ENCODE results near the gene ABHD14A. TPM values are rescaled to one million over a fixed set of nuclear protein-coding genes. Genes with fewer than 3 reads are reported as not detected.

ABHD14A gene
- total RNA-seq, 2 donors from 2014 or later, result 6.6 to 8.9 TPM

DNA sequence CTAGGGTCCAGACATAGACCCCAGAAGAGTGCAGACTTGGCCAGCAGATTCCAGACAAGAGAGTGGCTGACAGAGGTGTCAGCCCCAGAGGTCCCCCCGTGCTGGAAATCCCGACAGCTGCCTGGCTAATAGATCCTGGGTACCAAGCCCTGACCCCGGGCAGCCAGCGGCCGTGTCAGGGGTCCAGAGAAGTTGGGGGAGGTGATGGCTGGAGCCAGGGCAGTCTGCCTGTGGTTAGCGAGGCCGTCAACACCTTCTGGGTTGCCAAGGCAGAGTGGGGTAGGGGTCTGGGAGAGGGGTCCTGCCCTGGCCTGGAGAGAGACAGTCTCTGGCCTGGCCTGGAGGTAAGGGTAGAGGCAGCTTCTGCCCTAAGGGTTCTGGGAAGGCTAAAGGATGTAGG lies 45.9 kb downstream of the ABHD14A start:
- Mint-ChIP-seq H3K4me1 (ENCODE audit: low read depth) (no peaks in the 10 kb centered on the region), H3K4me3 (no peak overlapping the region), H3K27me3 (ENCODE audit: low read depth) (no peaks in the 10 kb centered on the region), H3K9me3 (no peaks in the 10 kb centered on the region), H3K27ac (no peak overlapping the region), H3K36me3 (ENCODE audit: insufficient read depth in 2 of 2) (no peaks in the 10 kb centered on the region)
- DNase-seq, result no peak
- no peak for ATAC-seq (replicated peaks in 1 of 2)

DNA sequence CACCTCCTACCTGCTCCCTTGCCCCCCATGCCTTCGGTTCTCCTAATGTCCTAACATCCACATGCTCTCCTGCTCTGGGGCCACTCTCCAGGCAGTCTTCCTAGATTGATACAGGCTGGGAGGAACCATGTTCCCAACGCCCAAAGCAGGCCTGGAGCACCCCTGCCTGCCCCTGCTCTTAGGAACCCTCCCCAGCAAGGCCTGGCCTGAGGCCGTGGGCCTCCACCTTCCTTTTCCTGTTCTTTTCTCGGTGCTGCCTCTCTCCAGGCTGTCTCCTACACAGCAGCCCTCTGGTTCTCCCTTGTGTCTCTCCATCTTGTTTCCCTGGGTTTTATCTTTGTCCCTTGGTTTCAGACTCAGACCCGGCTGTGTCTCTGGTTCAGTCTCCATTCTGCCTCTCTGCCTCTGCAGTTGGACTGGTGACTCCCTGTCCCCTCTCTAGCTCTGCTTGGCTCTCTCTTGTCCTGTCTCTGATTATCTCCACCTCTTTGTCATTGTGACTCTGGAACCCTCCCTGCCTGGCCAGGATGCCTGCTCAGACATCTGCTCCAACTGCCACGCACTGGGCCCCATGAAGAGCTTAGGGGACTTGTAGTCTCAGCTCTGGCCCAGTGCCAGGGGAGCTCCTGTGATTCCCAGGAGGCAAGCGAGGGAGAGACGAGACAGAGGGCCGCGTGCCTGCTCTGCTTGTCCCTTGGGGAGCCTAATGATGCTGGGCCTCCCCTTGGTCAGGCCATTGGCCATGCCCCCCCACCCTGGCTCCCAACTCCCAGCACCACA lies 46.8 kb downstream of the ABHD14A start:
- Mint-ChIP-seq H3K27ac (no peak overlapping the region), H3K9me3 (no peaks in the 10 kb centered on the region), H3K36me3 (ENCODE audit: insufficient read depth in 2 of 2) (no peaks in the 10 kb centered on the region), H3K27me3 (ENCODE audit: low read depth) (no peaks in the 10 kb centered on the region), H3K4me1 (ENCODE audit: low read depth) (no peaks in the 10 kb centered on the region), H3K4me3 (no peak overlapping the region)
- ATAC-seq (replicated peaks in 1 of 2) (no peak), DNase-seq (no peak)

DNA sequence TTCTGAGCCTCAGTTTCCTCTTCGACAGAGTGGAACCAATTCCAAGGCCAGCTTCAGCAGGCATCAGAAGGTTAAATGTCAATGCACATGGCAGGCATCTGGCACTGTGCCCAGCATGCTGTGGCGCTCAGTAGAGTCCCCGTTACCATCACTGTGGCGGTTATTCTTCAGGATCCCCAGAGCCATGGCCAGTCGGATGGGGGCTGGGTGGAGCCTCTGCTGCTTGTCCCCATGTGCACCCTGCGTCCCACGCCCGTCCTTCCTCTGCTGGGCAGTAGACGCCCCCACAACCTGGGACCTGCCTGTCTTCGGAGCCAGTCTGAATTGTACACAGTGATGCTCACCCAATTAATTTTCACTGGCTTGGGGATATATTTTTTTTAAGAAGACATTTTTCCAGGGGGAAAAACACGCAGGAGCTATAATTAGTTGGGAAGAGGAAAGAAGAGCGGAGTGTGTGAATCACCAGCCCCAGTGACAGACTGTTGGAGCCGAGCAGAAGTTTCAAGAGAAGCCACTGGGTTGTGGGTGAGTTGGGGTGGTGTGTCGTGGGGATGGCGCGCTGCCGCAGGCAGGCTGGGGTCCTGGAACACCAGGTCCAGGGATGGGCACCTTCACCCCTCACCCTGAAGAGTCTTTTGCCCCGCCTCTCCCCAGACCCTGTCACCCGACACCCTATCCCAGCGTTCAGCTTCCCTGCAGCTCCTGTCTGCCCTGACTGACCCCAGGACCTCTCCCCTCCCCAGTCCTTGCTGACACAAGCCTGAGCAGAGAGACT lies 47.6 kb downstream of the ABHD14A start:
- Mint-ChIP-seq H3K36me3 (ENCODE audit: insufficient read depth in 2 of 2) (no peaks in the 10 kb centered on the region), H3K4me3 (no peak overlapping the region), H3K9me3 (no peaks in the 10 kb centered on the region), H3K27ac (no peak overlapping the region), H3K4me1 (ENCODE audit: low read depth) (no peaks in the 10 kb centered on the region), H3K27me3 (ENCODE audit: low read depth) (no peaks in the 10 kb centered on the region)
- ATAC-seq (replicated peaks in 1 of 2) (no peak), DNase-seq (no peak)

DNA sequence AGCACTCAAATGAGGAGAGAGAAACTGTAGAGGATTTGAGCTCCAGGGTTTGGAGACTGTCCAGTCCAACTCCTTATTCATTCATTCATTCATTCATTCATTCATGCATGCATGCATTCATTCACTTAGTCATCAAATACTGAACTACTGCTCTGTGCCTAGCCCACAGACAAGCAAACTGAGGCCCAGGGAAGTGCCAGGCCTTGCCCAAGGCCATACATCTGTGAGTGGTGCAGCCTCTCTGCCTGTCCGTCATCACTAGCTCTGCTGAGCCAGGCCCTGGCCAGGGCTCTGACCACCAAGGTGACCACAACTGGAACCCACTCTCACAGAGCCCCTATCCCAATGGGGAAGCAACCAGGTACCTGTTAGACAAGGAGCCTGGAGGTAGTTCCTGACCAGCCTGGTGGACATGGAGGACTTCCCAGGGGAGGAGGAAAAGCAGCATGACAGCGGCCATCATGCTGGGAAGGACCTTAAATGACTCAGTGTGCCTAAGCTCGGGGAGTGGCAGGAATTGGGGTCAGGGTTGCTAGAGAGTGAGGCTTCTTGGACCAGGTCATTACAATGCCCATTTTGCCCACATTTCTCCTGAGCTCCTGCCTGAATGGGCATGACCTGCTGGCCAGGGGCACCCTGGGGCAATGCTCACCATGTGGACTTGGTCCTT lies 48.4 kb downstream of the ABHD14A start:
- DNase-seq, result no peak
- ATAC-seq (replicated peaks in 1 of 2), result no peak
- H3K36me3 Mint-ChIP-seq (ENCODE audit: insufficient read depth in 2 of 2), result no peaks in the 10 kb centered on the region
- H3K9me3 Mint-ChIP-seq, result no peaks in the 10 kb centered on the region
- no peaks in the 10 kb centered on the region for H3K4me1 Mint-ChIP-seq (ENCODE audit: low read depth)
- H3K27ac Mint-ChIP-seq, result no peak overlapping the region
- H3K27me3 Mint-ChIP-seq (ENCODE audit: low read depth), result no peaks in the 10 kb centered on the region
- no peak overlapping the region for H3K4me3 Mint-ChIP-seq

DNA sequence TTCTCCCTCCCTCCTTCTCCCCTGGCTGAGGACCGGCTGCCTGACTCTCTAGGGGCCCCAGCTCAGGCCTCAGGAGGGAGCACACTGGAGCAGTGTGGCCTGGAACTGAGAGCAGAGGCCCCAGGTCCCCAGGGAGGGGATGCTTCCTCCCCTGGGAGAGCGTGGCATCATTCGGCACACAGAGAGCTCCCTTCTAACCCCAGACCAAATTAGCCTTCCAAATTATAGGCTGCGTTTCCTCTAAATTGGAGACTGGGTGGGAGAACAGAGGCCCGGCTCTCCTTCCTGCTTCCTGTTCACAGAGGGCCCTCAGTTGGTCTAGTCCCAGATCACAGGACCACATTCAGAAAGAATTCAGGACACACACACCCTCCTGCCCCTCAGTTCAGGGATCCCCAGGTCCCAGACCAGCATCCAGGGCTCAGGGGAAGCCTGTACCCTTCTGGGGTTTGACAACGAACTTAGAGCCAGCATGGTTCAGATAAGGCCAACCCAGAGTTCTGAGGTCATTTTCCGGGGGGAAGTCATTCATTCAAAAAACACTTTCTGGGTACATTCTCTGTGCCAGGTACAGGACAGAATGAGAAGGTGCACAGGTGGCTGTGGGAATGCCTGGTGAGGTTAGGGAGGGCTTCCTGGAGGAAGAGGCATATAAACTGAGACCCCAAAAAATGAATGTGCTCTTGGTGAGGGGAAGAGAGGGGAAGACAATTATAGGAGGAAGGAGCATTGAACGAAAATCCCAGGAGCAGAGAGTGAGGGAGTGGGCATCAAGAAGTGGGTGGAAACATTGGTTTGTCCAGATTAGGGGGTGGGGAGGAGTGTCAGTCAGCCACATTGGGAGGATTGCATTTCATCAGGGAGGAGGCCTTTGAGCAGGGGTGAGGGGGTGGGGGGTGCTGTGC lies 49.2 kb downstream of the ABHD14A start:
- DNase-seq (no peak), ATAC-seq (replicated peaks in 1 of 2) (no peak)
- H3K4me1 Mint-ChIP-seq (ENCODE audit: low read depth), result no peaks in the 10 kb centered on the region
- no peaks in the 10 kb centered on the region for H3K9me3 Mint-ChIP-seq
- no peak overlapping the region for H3K4me3 Mint-ChIP-seq
- H3K36me3 Mint-ChIP-seq (ENCODE audit: insufficient read depth in 2 of 2), result no peaks in the 10 kb centered on the region
- H3K27ac Mint-ChIP-seq, result no peak overlapping the region
- no peaks in the 10 kb centered on the region for H3K27me3 Mint-ChIP-seq (ENCODE audit: low read depth)

DNA sequence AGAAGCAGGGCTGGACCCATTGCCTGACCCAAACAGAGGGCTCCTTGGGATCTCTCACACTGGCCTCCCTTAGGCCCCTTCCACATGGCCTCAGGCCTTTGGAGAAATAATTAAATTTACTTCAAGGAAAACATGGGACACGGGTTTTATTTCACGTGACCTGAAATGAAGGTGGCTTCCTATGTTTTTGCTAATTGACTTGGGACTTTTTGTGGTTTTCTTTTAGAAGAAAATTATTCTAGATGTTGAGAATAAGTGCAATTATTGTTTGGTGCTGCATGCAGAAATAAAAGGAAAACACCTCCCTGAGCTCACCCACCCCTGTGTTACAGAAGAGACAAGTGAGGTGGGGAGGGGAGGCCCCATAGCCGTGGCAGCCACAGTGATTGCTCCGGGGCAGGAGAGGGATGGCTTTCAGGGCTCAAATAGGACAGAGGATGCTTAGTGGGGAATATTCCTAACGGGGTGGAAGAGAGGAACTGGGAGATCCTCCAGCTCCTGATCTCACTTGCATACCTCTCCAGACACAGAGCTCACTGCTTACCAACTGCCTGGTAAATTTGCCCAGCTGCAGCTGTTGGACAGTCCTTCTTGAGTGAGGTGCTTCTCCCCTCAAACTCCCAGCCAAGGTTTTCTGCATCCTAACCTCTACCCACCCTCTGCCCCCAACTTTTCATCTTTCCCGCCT lies 50.0 kb downstream of the ABHD14A start:
- ATAC-seq (replicated peaks in 1 of 2) (no peak), DNase-seq (no peak)
- no peaks in the 10 kb centered on the region for H3K27me3 Mint-ChIP-seq (ENCODE audit: low read depth)
- no peaks in the 10 kb centered on the region for H3K36me3 Mint-ChIP-seq (ENCODE audit: insufficient read depth in 2 of 2)
- no peak overlapping the region for H3K4me3 Mint-ChIP-seq
- no peak overlapping the region for H3K27ac Mint-ChIP-seq
- H3K9me3 Mint-ChIP-seq, result no peaks in the 10 kb centered on the region
- no peaks in the 10 kb centered on the region for H3K4me1 Mint-ChIP-seq (ENCODE audit: low read depth)

DNA sequence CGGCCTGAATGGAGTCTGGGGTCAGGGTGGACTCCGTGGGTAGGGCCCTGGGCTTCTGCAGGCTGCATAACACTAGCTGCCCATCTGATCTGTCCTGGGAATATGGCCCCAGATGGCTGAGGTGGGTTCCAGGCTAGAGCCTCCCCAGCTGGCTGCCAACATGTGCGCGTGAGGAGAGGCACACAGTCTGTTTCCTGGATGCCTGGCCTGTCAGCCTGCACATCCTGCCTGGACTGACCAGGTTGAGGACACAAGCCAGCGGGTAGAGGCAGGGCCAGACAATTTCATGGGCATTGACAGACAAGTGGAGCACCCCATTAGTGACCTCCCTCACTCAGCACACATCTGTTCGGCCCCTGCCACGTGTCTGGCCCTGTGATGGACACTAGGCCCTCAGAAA lies 50.6 kb downstream of the ABHD14A start:
- H3K36me3 Mint-ChIP-seq (ENCODE audit: insufficient read depth in 2 of 2), result no peaks in the 10 kb centered on the region
- no peak overlapping the region for H3K27ac Mint-ChIP-seq
- no peaks in the 10 kb centered on the region for H3K4me1 Mint-ChIP-seq (ENCODE audit: low read depth)
- DNase-seq, result no peak
- no peaks in the 10 kb centered on the region for H3K9me3 Mint-ChIP-seq
- ATAC-seq (replicated peaks in 1 of 2), result no peak
- H3K4me3 Mint-ChIP-seq, result no peak overlapping the region
- no peaks in the 10 kb centered on the region for H3K27me3 Mint-ChIP-seq (ENCODE audit: low read depth)

DNA sequence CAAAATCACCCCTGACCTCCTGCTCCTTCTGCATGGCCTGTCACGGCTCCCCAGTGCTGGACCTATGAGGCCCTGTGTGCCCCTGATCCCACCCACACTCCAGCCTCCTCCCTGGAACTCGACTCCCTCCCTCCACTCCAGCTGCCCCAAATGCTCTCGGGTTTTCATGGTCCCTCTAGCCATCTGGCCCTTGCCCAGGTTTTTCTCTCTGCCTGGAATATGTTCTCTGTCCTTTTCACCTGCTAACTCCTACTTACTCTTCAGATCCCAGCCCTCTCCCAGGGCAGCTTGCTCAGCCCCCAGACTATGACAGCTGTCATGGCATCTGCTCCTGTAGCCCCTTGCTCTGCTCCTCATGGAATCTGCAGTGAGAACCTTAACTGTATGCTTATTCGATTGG lies 51.2 kb downstream of the ABHD14A start:
- no peak overlapping the region for H3K27ac Mint-ChIP-seq
- ATAC-seq (replicated peaks in 1 of 2), result no peak
- no peak for DNase-seq
- no peaks in the 10 kb centered on the region for H3K4me1 Mint-ChIP-seq (ENCODE audit: low read depth)
- H3K36me3 Mint-ChIP-seq (ENCODE audit: insufficient read depth in 2 of 2), result no peaks in the 10 kb centered on the region
- H3K4me3 Mint-ChIP-seq, result no peak overlapping the region
- H3K9me3 Mint-ChIP-seq, result no peaks in the 10 kb centered on the region
- no peaks in the 10 kb centered on the region for H3K27me3 Mint-ChIP-seq (ENCODE audit: low read depth)

DNA sequence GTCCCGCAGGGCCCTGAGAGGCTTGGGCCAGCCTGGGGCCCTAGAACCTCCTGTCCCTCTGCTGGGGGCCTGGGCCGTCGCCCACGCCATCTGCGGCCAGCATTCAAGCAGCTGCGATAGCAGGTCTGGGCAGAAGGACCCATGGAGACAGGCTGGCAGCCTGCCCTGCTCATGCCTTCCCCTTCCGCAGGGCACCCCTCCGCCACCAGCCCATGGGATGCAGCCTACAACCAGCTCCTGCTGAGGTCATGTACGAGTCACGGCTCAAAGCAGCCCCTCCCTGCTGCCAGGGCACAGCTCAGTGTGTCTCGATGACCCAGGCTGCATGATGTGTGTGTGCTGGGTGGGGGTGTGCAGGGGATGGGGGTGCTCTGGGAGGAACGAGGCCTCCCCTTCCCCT lies 53.7 kb downstream of the ABHD14A start:
- Mint-ChIP-seq H3K4me3 (no peak overlapping the region), H3K9me3 (no peaks in the 10 kb centered on the region), H3K27ac (no peak overlapping the region), H3K36me3 (ENCODE audit: insufficient read depth in 2 of 2) (no peaks in the 10 kb centered on the region), H3K27me3 (ENCODE audit: low read depth) (no peaks in the 10 kb centered on the region), H3K4me1 (ENCODE audit: low read depth) (no peaks in the 10 kb centered on the region)
- ATAC-seq (replicated peaks in 1 of 2) (no peak), DNase-seq (no peak)

DNA sequence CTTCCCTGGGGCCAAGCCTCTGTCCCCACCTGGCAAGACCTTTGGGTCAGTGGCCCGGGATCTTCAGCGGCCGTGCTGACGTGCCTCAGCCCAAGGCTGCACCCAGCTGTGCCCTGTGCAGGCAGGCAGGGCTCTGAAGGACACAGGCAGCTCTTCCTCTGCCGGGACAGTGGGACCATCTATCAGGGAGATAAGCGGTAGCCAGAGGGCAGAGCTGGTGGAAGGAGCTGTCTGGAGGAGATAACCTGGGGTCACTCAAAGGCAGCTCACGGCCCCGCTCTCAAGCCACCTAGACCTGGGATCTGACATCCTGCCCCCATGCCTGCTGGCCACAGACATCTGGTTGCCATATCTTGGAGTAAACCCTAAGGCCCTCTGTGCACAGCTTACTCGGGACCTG lies 54.2 kb downstream of the ABHD14A start:
- no peak overlapping the region for H3K27ac Mint-ChIP-seq
- no peaks in the 10 kb centered on the region for H3K4me1 Mint-ChIP-seq (ENCODE audit: low read depth)
- H3K36me3 Mint-ChIP-seq (ENCODE audit: insufficient read depth in 2 of 2), result no peaks in the 10 kb centered on the region
- H3K27me3 Mint-ChIP-seq (ENCODE audit: low read depth), result no peaks in the 10 kb centered on the region
- no peaks in the 10 kb centered on the region for H3K9me3 Mint-ChIP-seq
- no peak overlapping the region for H3K4me3 Mint-ChIP-seq
- ATAC-seq (replicated peaks in 1 of 2) (no peak), DNase-seq (no peak)

DNA sequence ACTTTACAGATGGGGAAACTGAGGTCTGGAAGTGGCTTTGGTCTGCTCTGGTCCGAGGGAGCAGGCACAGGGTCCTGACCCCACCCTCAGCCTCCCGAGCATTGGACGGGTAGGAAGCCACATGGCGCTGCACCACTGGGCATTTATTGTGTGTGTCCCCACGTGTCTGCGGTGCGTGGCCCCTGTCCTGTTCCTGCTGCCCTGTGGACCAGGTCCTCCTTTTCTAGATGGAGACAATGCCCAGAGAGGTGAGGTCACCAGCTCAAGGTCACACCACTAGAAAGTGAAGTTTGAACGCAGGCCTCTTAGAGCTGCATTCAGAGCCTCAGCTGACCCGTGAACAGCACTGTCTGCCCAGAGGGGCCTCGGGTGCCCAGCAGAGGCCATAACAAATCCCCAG lies 54.7 kb downstream of the ABHD14A start:
- DNase-seq, result no peak

More for the DNA sequence above, 54.7 kb downstream of the ABHD14A start:
- ATAC-seq (replicated peaks in 1 of 2), result no peak
- Mint-ChIP-seq H3K27me3 (ENCODE audit: low read depth) (no peaks in the 10 kb centered on the region), H3K36me3 (ENCODE audit: insufficient read depth in 2 of 2) (no peaks in the 10 kb centered on the region), H3K4me1 (ENCODE audit: low read depth) (no peaks in the 10 kb centered on the region), H3K9me3 (no peaks in the 10 kb centered on the region), H3K4me3 (no peak overlapping the region), H3K27ac (no peak overlapping the region)
